Mesenchymal stem cell (in vitro differentiated cells and primary cell): ENCODE results near the gene SEC22A.

Experiments used
- DNase-seq: peaks from one replicate; pipeline ENCODE4 v3.0.0-alpha.2; 2013
- H2AFZ ChIP-seq: one replicate; pipeline ENCODE4 v1.6.1; 2013; ENCODE audit warnings: low read depth, mild to moderate bottlenecking, control low read depth, inconsistent platforms, low read length, moderate library complexity
- H2AK5ac ChIP-seq: 2 replicates; pipeline ENCODE4 v1.6.1; 2013; ENCODE audit warnings: low read length, moderate library complexity, mild to moderate bottlenecking, inconsistent platforms; ENCODE audit not compliant: severe bottlenecking
- H2BK120ac ChIP-seq: one replicate; pipeline ENCODE4 v1.6.1; 2013; ENCODE audit warnings: low read depth, mild to moderate bottlenecking, inconsistent platforms, low read length, moderate library complexity
- H2BK12ac ChIP-seq, 2 experiments: one replicate each; pipeline ENCODE4 v1.6.1; 2013; ENCODE audit warnings: inconsistent platforms in 2 of 2, low read length in 2 of 2, mild to moderate bottlenecking in 2 of 2, moderate library complexity in 2 of 2, control low read depth in 1 of 2
- H2BK15ac ChIP-seq: one replicate; pipeline ENCODE4 v1.6.1; 2013; ENCODE audit warnings: mild to moderate bottlenecking, low read depth, inconsistent platforms; ENCODE audit not compliant: poor library complexity, severe bottlenecking
- H2BK5ac ChIP-seq: 2 replicates; pipeline ENCODE4 v1.6.1; 2013; ENCODE audit warnings: low read depth, mild to moderate bottlenecking, low read length, control low read depth, inconsistent platforms; ENCODE audit not compliant: poor library complexity, severe bottlenecking
- H3K14ac ChIP-seq, 2 experiments: one replicate each; pipeline ENCODE4 v1.6.1; 2013; ENCODE audit warnings: inconsistent platforms in 2 of 2, low read length in 2 of 2, control low read depth in 1 of 2, mild to moderate bottlenecking in 1 of 2, moderate library complexity in 1 of 2
- H3K18ac ChIP-seq, 2 experiments: one replicate each; pipeline ENCODE4 v1.6.1; 2013; ENCODE audit warnings: inconsistent platforms in 2 of 2, low read length in 2 of 2, control low read depth in 1 of 2, low read depth in 1 of 2, mild to moderate bottlenecking in 1 of 2
- H3K23ac ChIP-seq, 2 experiments: one replicate each; pipeline ENCODE4 v1.6.1; 2013; ENCODE audit warnings: inconsistent platforms in 2 of 2, low read length in 2 of 2, mild to moderate bottlenecking in 2 of 2, moderate library complexity in 2 of 2, control low read depth in 1 of 2
- H3K27ac ChIP-seq: 2 replicates; pipeline ENCODE4 v1.5.1; 2013; ENCODE audit warnings: mild to moderate bottlenecking, moderate library complexity, low read length, control low read depth, inconsistent platforms; ENCODE audit not compliant: poor library complexity, severe bottlenecking
- H3K27me3 ChIP-seq, 2 experiments: 2 replicates each; pipeline versions ENCODE4 v1.6.1 to v1.7.0; 2013; ENCODE audit warnings: low read length in 2 of 2, mild to moderate bottlenecking in 2 of 2, moderate library complexity in 2 of 2, control low read depth in 1 of 2, inconsistent platforms in 1 of 2; ENCODE audit not compliant: control insufficient read depth in 1 of 2, insufficient read depth in 1 of 2
- H3K36me3 ChIP-seq, 2 experiments: 2 replicates each; pipeline versions ENCODE4 v1.6.1 to v1.7.0; 2013; ENCODE audit warnings: low read length in 2 of 2, control low read depth in 1 of 2, inconsistent platforms in 1 of 2, low read depth in 1 of 2, mild to moderate bottlenecking in 1 of 2; ENCODE audit not compliant: insufficient read depth in 2 of 2, control insufficient read depth in 1 of 2
- H3K4ac ChIP-seq, 2 experiments: one replicate each; pipeline ENCODE4 v1.6.1; 2013; ENCODE audit warnings: inconsistent platforms in 2 of 2, low read length in 2 of 2, mild to moderate bottlenecking in 2 of 2, moderate library complexity in 2 of 2, control low read depth in 1 of 2, low read depth in 1 of 2
- H3K4me1 ChIP-seq: 2 replicates; pipeline ENCODE4 v1.6.1; 2013; ENCODE audit warnings: low read depth, low read length, control low read depth; ENCODE audit not compliant: control insufficient read depth, insufficient read depth
- H3K4me2 ChIP-seq: 2 replicates; pipeline ENCODE4 v1.6.1; 2013; ENCODE audit warnings: low read length, mild to moderate bottlenecking, inconsistent platforms; ENCODE audit not compliant: poor library complexity, severe bottlenecking
- H3K4me3 ChIP-seq, 2 experiments: 2 replicates each; pipeline versions ENCODE4 v1.5.1 to v1.7.0; 2013; ENCODE audit warnings: low read length in 2 of 2, mild to moderate bottlenecking in 2 of 2, control low read depth in 1 of 2, low read depth in 1 of 2; ENCODE audit not compliant: insufficient read depth in 1 of 2
- H3K79me1 ChIP-seq: replicated peaks from 2 replicates; pipeline ENCODE4 v1.6.1; 2013; ENCODE audit warnings: mild to moderate bottlenecking, control low read depth, low read length, inconsistent platforms; ENCODE audit not compliant: poor library complexity, severe bottlenecking
- H3K9ac ChIP-seq: 2 replicates; pipeline ENCODE4 v1.7.0; 2013; ENCODE audit warnings: mild to moderate bottlenecking, low read length, moderate library complexity
- H3K9me3 ChIP-seq: 2 replicates; pipeline ENCODE4 v1.7.0; 2013; ENCODE audit warnings: mild to moderate bottlenecking, low read length; ENCODE audit not compliant: control insufficient read depth
- H4K8ac ChIP-seq: one replicate; pipeline ENCODE4 v1.6.1; 2013; ENCODE audit warnings: inconsistent platforms, mild to moderate bottlenecking, low read length, moderate library complexity
- H4K91ac ChIP-seq: one replicate; pipeline ENCODE4 v1.6.1; 2013; ENCODE audit warnings: mild to moderate bottlenecking, low read length, inconsistent platforms
- WGBS: methylation state at CpG from one replicate; pipeline ENCODE4 v1.1.7; 2013; ENCODE audit warnings: mixed read lengths; 5-methylcytosine and 5-hydroxymethylcytosine counted together

Gene SEC22A

DNA sequence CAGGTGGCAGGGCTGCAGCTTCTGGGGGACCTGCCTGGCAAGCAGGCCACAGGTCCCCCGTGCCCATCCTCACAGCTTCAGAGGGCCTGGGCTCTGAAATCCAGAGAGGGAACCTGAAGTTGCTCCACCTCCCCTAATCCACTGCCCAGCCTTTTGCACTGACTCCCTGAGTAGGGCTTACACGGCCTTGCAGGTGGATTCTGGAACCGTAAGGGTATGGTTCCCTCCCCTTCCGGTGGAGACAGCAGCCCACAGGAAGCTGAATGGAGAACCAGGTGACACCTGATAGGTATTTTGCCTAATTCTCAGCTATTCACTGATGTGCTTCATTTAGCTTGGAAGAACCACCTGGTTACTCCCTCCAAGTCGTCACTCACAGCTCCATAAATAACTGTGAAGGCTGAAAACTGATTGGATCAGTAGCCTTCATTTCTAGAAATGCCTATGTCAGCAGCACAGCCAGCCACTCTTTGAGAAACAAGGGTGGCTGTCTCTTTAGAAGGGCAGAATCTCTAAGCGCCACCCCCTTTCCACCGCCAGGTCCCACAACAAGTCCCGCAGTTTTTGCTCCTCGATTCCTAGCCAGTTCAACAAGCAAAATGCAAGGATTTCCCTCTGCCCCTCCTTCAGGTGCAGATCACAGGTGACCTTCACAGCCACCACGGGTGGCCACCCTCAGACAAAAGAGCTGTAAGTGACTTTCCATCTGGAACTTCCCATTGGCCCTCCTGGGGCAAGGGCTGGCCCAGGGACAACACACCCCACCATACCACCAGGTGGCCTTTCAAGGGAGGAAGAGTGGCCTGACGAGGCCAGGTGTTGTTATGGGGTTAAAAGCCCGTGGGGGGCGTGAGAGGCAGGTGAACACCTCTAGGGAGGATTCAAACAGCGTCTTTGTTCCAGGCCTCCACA is 112.9 kb downstream of the SEC22A start:
- Histone ChIP-seq H3K9me3 (no peaks in the 10 kb centered on the region), H3K23ac (no peak overlapping the region), H3K4me1 (no peaks in the 10 kb centered on the region), H2AFZ (no peak overlapping the region), H3K18ac (no peak overlapping the region), H3K4ac (no peak overlapping the region), H2BK12ac (no peak overlapping the region), H3K4me3 (no peak overlapping the region), H2BK120ac (no peak overlapping the region), H3K14ac (no peak overlapping the region), H3K27me3 (peaks cover 81 to 82% of the 10 kb centered on the region in 2 experiments), H3K27ac (no peak overlapping the region), H2BK5ac (no peak overlapping the region), H3K36me3 (no peaks in the 10 kb centered on the region), H2AK5ac (no peak overlapping the region), H4K91ac (no peak overlapping the region), H4K8ac (no peak overlapping the region), H3K9ac (no peak overlapping the region), H2BK15ac (no peak overlapping the region), H3K79me1 (no peaks in the 10 kb centered on the region), H3K4me2 (no peak overlapping the region)
- DNase-seq, result no peak
- 31% methylated on average over 14 of the region's 14 CpGs for WGBS

DNA sequence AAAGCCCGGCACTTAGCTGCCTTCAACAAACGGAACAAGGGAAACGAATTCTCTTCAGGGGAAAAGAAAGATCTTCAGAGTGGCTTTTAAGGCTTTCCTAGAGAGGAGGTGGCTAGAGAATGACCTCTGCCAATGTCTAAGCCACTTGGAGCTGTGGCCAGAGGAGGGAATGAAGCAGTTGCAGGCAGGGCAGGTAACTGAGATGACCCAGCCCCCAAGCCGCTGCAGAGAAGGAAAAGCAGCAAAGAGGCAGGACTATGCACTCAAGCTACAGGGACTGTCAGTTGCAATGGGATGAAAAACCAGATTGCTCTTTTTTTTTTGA is 113.5 kb downstream of the SEC22A start:
- no peak overlapping the region for H3K18ac ChIP-seq
- H3K27ac ChIP-seq, result no peak overlapping the region
- DNase-seq, result no peak
- H3K14ac ChIP-seq, result no peak overlapping the region
- 29% methylated on average over 4 of the region's 4 CpGs for WGBS
- H3K4me2 ChIP-seq, result no peak overlapping the region
- H2BK120ac ChIP-seq, result no peak overlapping the region
- H3K9me3 ChIP-seq, result no peaks in the 10 kb centered on the region
- no peak overlapping the region for H3K4me3 ChIP-seq
- H3K36me3 ChIP-seq, result no peaks in the 10 kb centered on the region
- no peak overlapping the region for H2AK5ac ChIP-seq
- H3K9ac ChIP-seq, result no peak overlapping the region
- no peak overlapping the region for H3K4ac ChIP-seq
- H4K91ac ChIP-seq, result no peak overlapping the region
- no peak overlapping the region for H2BK12ac ChIP-seq
- no peak overlapping the region for H2AFZ ChIP-seq
- H3K4me1 ChIP-seq, result no peaks in the 10 kb centered on the region
- no peaks in the 10 kb centered on the region for H3K79me1 ChIP-seq
- no peak overlapping the region for H3K23ac ChIP-seq
- no peak overlapping the region for H4K8ac ChIP-seq
- no peak overlapping the region for H2BK15ac ChIP-seq
- peaks cover 81 to 82% of the 10 kb centered on the region in 2 experiments for H3K27me3 ChIP-seq
- no peak overlapping the region for H2BK5ac ChIP-seq

GRCh38 chr3:123317716-123318115 is 116.0 kb downstream of the SEC22A start:
- Histone ChIP-seq H2BK120ac (no peak overlapping the region), H3K79me1 (no peaks in the 10 kb centered on the region), H3K4ac (no peak overlapping the region), H2BK5ac (no peak overlapping the region), H3K9ac (no peak overlapping the region), H3K27me3 (peaks cover 83 to 85% of the 10 kb centered on the region in 2 experiments), H3K9me3 (no peaks in the 10 kb centered on the region), H3K27ac (no peak overlapping the region), H4K91ac (no peak overlapping the region), H2AK5ac (no peak overlapping the region), H3K23ac (no peak overlapping the region), H2AFZ (no peak overlapping the region), H2BK12ac (no peak overlapping the region), H3K14ac (no peak overlapping the region), H3K4me3 (no peak overlapping the region), H3K4me2 (no peak overlapping the region), H3K4me1 (no peaks in the 10 kb centered on the region), H2BK15ac (no peak overlapping the region), H4K8ac (no peak overlapping the region), H3K36me3 (no peaks in the 10 kb centered on the region), H3K18ac (no peak overlapping the region)
- WGBS, result 86% methylated on average over 14 of the region's 14 CpGs
- DNase-seq, result no peak

- DNase-seq, result no peak
- no peak overlapping the region for H2AFZ ChIP-seq
Measured at GRCh38 chr3:123318374-123318773, 116.6 kb downstream of the SEC22A start.

More at GRCh38 chr3:123318374-123318773, 116.6 kb downstream of the SEC22A start:
- 76% methylated on average over 3 of the region's 3 CpGs for WGBS
- Histone ChIP-seq H3K36me3 (no peaks in the 10 kb centered on the region), H3K4me3 (no peak overlapping the region), H3K9me3 (no peaks in the 10 kb centered on the region), H3K27ac (no peak overlapping the region), H3K18ac (no peak overlapping the region), H2AK5ac (no peak overlapping the region), H3K4me2 (no peak overlapping the region), H4K8ac (no peak overlapping the region), H3K27me3 (peaks cover 80 to 83% of the 10 kb centered on the region in 2 experiments), H2BK12ac (no peak overlapping the region), H3K4me1 (no peaks in the 10 kb centered on the region), H4K91ac (no peak overlapping the region), H3K79me1 (no peaks in the 10 kb centered on the region), H2BK15ac (no peak overlapping the region), H3K14ac (no peak overlapping the region), H3K4ac (no peak overlapping the region), H2BK120ac (no peak overlapping the region), H3K9ac (no peak overlapping the region), H2BK5ac (no peak overlapping the region), H3K23ac (no peak overlapping the region)
